Glomerular visceral epithelial cell (primary cell): ENCODE data around the gene BEST2.

ENCODE experiments used
- DNase-seq: peaks from one replicate; pipeline ENCODE4 v3.0.0-alpha.2; 2016; ENCODE audit errors: extremely low spot score

BEST2 gene

GRCh38 chr19:12730064-12730463 lies 21.5 kb upstream of the BEST2 start:
- DNase-seq: no peak

GRCh38 chr19:12731337-12731736 lies 20.3 kb upstream of the BEST2 start:
- no peak for DNase-seq

GRCh38 chr19:12733369-12734214 lies 18.0 kb upstream of the BEST2 start:
- DNase-seq: peak; percentile 40

GRCh38 chr19:12736995-12737834 lies 14.4 kb upstream of the BEST2 start, which contains the start of gene GET3:
TSS of gene GET3 (plus strand) at chr19:12737497. CDS start at chr19:12737506, 9 bp downstream.
- DNase-seq: peak; percentile 100

- no peak for DNase-seq
Observed at GRCh38 chr19:12737835-12738351, 13.7 kb upstream of the BEST2 start.

GRCh38 chr19:12745166-12745897 lies 6.3 kb upstream of the BEST2 start:
- peak; percentile 95 for DNase-seq

- DNase-seq: no peak
Observed at GRCh38 chr19:12748489-12748888, 3.1 kb upstream of the BEST2 start.

- no peak for DNase-seq
Observed at GRCh38 chr19:12749938-12750521, 1.6 kb upstream of the BEST2 start.

GRCh38 chr19:12750851-12751250 lies 740 bp upstream of the BEST2 start:
- DNase-seq: no peak

GRCh38 chr19:12752056-12752781 lies 628 bp downstream of the BEST2 start:
- DNase-seq: no peak

- DNase-seq: no peak
Observed at GRCh38 chr19:12754465-12755196, 3.0 kb downstream of the BEST2 start.

GRCh38 chr19:12756150-12756883 lies 4.7 kb downstream of the BEST2 start:
- DNase-seq: no peak

- DNase-seq: peak; percentile 67
Observed at GRCh38 chr19:12757544-12758274, 6.1 kb downstream of the BEST2 start.

GRCh38 chr19:12759686-12760085 lies 8.1 kb downstream of the BEST2 start:
- DNase-seq: no peak

GRCh38 chr19:12763100-12763499 lies 11.5 kb downstream of the BEST2 start:
- DNase-seq: no peak

- DNase-seq: no peak
Observed at GRCh38 chr19:12764698-12765097, 13.1 kb downstream of the BEST2 start.

- peak; percentile 84 for DNase-seq
Observed at GRCh38 chr19:12766051-12766521, 14.5 kb downstream of the BEST2 start.

- DNase-seq: no peak
Observed at GRCh38 chr19:12767150-12767549, 15.6 kb downstream of the BEST2 start.
